Measurements from ENCODE around the gene CAMTA1.

GRCh38 chr1:7279769-7280168, 494.5 kb downstream of the CAMTA1 start:
- TF ChIP-seq CTCF (conservative IDR thresholded peaks at IDR 0.05; ENCODE audit: low read depth, low read length) = no peak
- TF ChIP-seq EZH2 (IDR thresholded peaks at IDR 0.05; ENCODE audit: borderline replicate concordance, low read depth, low read length, poor library complexity, severe bottlenecking) = no peak

All from A673 (cell line).